Measurements from ENCODE around the gene LRRC74B.
"Not testable (repeated sequence)": the region's sequence is repeated elsewhere in the genome, so short reads cannot be mapped to it uniquely, and the experiment has no call there.

Gene LRRC74B

GRCh38 chr22:21077884-21078508 is 32.2 kb downstream of the LRRC74B start:
- no peak for DNase-seq

GRCh38 chr22:21078916-21079315 is 33.2 kb downstream of the LRRC74B start:
- no peak for DNase-seq

DNA sequence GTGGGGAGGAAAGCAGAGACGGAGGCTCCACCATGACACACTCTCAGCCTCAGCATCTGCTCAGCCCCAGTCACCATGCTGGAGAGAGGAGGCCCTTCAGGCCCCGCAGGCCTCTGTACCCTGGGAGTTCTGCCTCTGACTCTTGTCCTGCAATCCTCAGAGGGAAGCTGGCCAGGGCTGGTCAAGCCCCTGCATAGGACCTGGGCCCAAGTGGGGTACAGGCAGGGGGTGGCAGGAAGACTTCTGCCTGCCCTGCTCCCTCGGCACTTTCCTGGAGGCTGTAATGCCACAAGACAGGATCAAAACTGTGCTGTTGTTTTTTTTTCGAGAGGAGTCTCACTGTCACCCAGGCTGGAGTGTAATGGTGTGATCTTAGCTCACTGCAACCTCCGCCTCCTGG is 33.7 kb downstream of the LRRC74B start:
- no peak for DNase-seq

- no peak for DNase-seq
Measured at GRCh38 chr22:21080435-21081137, 34.8 kb downstream of the LRRC74B start.

DNA sequence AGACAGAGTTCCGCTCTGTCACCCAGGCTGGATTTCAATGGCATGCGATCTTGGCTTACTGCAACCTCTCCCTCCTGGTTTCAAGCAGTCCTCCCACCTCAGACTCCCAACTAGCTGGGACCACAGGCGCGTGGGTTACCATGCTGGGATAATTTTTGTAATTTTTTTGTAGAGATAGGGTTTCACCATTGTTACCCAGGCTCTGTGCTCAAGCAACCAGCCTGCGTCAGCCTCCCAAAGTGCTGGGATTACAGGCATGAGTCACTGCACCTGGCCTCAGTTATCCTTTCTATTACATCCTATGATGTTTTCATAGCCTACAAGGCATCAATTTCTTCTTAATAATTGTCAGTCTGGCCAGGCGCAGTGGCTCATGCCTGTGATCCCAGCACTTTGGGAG is 36.5 kb downstream of the LRRC74B start:
- DNase-seq = no peak

GRCh38 chr22:21087119-21087518 is 41.4 kb downstream of the LRRC74B start:
- DNase-seq = no peak

DNA sequence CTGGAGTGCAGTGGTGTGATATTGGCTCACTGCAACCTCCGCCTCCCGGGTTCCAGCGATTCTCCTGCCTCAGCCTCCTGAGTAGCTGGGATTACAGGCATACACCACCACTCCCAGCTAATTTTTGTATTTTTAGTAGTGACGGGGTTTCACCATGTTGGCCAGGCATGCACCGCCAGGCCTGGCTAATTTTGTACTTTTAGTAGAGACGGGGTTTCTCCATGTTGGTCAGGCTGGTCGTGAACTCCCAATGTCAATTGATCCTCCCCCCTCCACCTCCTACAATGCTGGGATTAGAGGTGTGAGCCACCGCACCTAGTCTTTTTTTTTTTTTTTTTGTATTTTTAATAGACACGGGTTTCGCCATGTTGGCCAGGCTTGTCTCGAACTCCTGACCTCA is 42.2 kb downstream of the LRRC74B start:
- not testable (repeated sequence) for DNase-seq

GRCh38 chr22:21091220-21091619 is 45.5 kb downstream of the LRRC74B start:
- DNase-seq = not testable (repeated sequence)

GRCh38 chr22:21092797-21093554 is 47.2 kb downstream of the LRRC74B start:
- no peak for DNase-seq

DNA sequence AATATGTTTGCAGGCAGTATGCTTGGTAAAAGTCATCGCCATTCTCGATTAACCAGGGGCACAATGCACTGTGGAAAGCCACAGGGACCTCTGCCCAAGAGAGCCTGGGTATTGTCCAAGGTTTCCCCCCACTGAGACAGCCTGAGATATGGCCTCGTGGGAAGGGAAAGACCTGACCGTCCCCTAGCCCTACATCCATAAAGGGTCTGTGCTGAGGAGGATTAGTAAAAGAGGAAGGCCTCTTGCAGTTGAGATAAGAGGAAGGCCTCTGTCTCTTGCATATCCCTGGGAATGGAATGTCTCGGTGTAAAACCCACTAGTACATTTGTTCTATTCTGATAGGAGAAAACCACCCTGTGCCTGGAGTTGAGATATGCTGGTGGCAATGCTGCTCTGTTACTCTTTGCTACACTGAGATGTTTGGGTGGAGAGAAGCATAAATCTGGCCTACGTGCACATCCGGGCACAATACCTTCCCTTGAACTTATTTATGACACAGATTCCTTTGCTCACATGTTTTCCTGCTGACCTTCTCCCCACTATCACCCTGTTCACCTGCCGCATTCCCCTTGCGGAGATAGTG is 47.9 kb downstream of the LRRC74B start:
- not testable (repeated sequence) for DNase-seq

DNA sequence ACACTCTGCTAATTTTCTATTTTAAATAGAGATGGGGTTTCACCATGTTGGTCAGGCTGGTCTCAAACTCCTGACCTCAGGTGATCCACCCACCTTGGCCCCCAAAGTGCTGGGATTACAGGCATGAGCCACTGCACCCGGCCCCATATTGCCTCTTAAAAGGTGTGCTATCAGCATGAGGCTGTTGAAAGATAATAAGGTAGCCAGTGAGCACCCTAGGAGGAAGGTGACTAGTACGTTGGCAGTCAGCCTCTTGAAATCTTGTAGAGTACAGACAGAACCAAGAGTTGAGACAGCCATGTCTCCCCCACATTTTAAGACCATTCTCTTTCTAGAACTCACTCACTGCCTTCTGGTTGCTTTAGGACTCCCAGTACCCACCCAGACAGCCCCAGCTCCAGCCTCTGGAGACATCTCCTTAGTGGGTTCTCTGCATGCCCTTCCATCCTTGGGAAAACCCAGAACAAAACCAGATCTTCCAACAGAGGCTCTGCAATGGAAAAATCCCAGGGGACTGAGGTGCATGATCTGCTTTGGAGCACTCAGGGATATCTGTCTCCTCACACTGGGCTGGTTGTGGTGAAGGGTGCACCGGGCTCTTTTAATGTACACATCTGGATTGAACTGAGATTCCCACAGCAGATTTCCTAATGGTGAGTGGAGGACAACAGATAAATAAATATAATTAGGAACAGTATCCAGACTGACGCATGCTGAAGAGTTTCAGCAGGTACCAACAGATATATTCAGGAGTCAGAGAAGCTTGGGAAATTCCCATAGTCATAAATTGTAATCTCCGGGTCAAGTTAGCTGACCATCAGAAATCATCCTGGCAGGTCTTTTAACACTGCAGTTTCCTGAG is 49.4 kb downstream of the LRRC74B start:
- no peak for DNase-seq

GRCh38 chr22:21095773-21096107 is 50.0 kb downstream of the LRRC74B start:
- no peak for DNase-seq

GRCh38 chr22:21096878-21097277 is 51.1 kb downstream of the LRRC74B start:
- DNase-seq = not testable (repeated sequence)

DNA sequence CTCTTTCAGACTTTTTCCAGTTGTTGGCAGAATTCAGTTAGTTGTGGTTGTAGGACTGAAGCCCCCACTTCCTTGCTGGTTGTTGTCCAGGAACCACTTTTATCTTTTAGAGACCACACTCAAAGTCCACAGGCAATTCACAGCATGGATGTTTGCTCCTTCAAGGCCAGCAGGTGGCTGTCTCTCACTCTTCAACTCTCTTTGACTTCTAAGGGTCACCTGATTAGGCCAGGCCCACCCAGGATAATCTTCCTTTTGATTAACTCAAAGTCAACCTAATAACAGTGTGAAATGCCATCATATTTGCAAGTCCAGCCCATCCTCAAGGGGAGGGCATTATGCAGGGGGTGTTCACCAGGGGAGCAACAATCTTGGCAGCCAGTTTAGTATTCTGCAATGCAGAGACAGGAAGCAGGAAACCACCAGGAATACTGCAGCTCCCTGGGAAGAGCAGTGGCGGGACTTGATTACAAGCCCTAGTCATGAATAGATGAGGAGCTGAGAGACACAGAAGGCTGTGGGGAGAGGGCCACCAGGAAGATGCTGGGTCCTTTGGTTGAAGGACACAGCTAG is 52.4 kb downstream of the LRRC74B start:
- no peak for DNase-seq

- no peak for DNase-seq
Measured at GRCh38 chr22:21099578-21099977, 53.8 kb downstream of the LRRC74B start.

DNA sequence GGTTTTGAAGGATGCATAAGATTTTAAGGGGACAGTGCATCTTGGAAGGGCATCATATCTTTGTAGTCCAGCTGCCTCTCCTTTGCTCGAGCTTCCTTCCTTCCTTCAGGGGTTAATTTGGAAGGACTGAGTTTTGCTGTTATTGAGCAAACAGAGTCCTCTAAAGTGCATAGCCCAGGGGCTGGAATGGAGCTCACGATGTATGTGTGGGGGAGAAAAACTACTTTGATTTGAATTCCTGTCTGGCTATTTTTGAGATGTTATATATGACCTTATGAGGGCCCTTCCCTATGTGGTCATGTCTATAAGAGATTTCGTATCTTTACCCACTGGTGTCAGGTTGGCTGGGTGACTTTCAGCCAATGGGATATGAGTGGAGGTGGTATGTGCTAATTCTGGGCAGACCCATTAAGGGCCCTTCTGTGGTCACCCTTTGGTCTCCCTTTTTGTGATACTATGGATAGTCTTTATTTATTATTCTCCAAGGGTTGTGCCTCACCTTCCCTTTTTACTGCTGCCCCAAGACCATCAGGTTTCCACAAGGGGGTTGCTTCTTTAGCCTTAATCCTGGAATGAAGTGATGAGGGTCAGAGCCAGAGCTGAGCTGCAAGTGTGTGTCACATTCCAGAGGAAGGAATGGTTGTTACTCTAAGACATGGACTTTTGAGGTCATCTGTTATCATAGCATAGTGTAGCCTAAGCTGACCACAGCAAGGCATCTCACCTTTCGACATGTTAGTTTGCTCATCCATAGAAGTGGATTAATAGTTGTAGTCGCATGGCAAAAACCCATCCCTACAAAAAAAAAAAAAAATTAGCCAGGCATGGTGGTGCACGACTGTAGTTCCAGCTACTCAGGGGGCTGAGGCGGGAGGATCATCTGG is 54.6 kb downstream of the LRRC74B start:
- no peak for DNase-seq

DNA sequence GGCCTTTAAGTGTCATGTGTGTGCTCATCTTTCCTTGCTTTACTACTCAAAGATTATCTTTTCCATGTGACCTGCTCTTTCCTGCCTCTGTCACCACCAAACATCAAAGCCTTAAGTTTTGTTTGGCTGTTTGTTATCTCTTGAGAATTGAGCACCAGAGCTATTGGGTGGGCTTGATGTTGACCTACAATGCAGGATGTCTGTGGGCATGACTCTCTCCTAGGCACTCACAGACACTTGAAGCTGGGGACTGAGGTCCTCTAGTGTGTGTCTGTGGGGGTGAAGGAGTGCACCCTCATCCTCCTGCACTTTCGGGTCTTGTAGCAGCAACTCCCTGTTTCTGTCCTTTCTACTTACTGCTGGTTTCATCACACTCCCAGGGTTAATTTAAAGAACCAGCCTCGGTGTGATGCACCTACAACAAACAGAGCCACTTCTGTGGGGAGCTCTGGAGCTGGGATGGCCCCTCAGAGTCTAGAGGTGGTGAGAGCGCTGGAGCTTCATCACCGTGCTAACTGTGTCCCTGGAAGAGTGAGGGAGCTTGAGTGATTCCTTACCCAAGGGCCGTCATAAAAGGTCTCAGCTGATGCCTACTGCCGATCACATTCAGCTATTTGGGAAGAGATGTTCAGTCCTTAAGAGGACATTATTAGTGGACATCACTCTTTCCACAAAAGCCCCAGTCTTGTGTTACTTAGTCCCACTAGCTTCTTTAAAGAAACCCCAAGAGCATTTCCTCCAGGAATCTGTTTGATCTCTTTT is 56.3 kb downstream of the LRRC74B start:
- DNase-seq = no peak

- peak; percentile 8 for DNase-seq
Measured at GRCh38 chr22:21102659-21103267, 57.0 kb downstream of the LRRC74B start.

- no peak for DNase-seq
Measured at GRCh38 chr22:21103633-21104032, 57.9 kb downstream of the LRRC74B start.

DNA sequence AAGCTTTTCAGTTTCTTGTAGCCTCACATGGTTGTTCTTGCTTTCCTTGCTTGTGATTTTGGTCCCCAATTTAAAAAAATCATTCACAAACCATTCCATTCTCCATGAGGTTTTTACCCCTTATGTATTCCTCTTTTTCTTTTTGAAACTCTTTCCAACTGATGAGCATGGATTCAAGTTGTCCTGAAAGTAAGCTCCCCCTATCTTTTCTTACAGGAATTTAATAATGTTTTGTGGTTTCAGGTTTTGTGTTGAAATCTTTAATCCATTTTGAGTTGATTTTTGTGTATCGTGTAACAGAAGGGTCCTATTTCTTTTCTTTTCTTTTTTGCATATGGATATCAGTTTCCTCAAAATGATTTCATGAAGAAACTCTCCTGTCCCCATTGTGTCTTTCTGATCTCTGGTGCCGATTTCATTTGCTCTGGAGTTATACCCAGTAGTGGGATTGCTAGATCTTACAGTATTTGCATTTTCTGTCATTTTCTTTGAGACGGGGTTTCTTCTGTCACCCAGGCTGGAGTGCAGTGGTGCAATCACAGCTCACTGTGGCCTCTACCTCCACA is 58.5 kb downstream of the LRRC74B start:
- DNase-seq = no peak

Measured in GDM1 (cell line).